Cortex of kidney (tissue), 1 donor: ENCODE data around the gene FAM72C.
"Not testable (repeated sequence)": the region's sequence is repeated elsewhere in the genome, so short reads cannot be mapped to it uniquely, and the experiment has no call there.

ENCODE experiments used
- DNase-seq: peaks from one replicate; lab custom pipeline; 2025; lab: John Stamatoyannopoulos, UW

The FAM72C gene

DNA sequence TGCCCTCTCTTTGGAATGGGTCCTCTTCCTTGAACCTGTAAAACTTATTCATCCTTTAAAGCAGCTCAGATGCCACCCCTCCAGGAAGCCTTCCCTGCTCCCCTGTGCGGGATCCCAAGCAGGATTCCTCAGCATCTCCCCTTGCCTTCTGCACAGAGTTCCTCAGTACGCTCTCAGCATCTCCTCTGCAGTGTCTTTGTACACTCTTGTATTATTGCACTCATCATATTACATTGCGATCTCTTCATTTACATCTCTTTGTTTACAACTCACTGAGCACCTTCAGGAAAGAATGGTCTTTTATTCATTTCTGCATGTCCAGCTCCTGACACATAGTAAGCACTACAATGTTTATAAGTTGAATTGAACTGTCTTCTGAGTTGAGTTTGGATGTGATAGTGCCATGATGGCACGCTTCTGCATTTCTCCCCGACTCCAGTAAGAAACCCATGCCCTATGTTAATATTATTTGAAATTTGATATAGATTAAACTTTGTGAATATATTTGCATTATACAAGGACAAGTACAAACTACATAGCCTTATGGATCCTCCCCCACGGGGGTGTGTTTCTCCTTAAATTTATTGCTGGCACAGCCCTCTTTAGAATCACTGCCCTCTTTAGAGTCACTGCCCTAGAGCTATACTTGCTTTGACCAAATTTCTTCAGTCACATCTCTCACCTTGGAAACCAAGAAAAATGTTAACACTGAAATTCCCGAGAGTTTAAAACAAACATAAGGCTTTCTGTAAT is 13.1 kb upstream of the FAM72C start:
- not testable (repeated sequence) for DNase-seq

DNA sequence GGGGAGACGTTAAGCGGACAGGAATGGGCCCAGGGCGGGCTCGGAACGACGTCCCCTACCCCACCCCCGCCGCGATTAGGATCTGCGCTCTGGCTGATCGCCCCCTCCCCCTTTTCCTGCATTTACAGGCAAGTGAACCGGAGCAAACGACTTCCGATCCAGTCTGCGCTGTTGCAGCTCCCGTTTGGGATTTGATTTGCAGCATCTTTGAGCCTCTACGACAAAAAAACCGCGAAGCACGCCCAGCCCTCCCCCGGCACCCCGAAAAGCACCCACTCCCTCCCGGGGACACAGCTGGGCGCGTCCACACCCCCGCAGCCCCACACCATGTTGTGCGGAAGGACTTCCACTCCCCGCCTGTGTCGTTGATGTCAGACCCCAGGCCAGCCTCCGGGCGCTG is 2.6 kb upstream of the FAM72C start:
- not testable (repeated sequence) for DNase-seq

DNA sequence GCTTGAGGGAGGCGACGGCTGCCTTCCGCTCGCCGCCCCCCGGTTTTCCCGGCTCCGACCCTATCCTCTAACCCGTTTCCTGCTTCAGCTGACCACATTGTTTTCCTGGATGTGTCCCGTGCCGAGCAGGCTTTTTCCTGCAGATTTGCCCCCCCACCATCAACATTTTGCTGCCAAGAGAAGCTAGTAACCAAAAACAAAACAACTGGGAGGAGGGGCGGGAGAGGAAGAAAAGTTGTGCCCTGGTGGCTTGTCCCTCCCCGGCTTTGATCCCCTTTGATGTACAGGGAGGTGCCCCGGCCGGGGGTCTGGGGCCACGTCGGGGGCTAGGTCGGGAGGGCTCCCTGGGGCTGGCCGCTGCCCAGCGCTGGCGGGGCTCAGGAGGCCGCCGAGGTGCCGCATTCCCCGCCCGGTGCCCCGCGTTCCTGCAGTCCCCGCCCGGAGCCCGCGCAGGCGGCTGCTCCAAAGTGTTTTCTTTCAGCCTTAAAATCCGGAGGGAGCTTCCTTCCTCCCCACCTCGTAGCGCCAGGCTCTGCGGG is 2.2 kb upstream of the FAM72C start:
- DNase-seq: not testable (repeated sequence)

DNA sequence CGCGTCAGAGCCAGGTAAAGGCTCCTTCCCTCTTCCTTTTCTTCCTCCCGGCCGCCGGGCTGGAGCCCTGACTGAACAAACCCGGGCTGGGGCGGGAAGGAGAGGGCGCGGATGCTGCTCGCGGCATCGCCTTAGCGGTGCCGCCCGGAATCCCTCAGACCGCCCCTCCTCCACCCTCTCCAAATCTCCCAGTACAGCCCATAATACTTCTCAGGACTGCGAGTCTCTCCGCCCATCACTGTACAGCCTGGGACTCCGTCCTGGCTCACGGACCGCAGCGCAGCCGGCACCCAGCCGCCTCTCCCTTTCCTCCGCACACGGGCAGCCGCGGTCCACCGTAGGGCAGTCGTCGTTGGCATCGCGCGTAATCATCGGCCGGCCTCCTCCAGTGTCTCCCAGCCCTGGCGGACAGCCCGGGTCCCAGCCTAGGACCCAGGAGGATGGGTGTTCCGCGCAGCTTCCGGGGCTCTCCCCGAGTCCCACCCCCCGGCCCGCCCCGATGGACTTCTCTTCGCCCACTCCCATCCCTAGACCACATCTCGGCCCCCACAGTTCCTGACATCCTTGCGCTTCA is 1.1 kb upstream of the FAM72C start:
- DNase-seq: not testable (repeated sequence)

DNA sequence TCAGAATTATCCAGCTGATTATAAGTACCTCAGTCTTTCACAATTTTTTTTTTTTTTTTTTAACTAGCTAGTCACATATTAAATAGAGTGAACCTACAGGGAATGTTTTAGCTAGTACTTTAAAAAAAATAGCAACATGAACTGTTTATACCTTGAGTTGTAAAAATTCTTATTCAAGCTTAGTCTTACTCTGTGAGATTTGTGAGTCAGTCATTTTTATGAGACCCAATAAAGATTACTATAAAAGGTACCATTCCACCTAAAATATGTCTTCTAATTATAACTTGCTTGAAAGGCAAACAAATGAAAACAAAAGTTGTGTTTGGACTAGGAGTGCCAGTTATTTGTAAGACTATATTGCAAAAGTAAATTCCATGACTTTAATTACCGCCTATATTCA is 5.9 kb downstream of the FAM72C start:
- DNase-seq: not testable (repeated sequence)

DNA sequence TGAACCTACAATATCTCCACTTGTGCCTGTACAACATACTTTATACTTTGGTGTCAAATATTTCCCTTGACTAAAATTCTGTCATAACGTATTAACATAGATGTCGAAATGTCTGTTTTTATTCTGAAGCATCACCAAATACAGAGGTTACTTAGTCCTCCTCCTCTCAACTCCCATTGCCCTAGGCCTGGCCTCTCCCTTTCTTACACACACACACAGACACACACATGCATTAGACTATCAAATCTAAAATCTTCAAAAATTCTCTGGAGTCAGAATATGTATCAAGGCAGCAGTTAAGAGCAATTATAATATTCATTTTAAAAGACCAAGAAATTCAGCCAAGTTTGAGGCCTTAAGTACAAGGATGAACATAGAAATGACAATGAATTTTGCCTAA is 7.5 kb downstream of the FAM72C start:
- not testable (repeated sequence) for DNase-seq

DNA sequence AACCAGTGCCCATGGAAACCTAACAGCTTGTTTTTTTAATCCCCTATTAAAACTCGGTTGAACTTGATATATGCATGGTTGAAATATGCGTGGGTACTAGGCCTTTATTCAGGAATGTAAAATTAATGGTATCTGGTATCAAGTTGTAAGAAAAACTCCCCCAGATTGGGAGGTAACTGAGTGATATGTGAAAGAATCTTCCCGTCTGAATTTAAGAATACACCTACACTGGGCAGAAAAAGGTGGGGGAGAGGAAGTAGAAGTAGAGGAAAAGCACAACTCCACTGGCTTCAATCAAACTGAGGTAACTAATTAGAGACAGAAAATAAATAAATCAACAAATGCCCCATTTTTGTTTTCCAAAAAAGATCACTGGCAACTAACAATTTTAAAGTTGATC is 15.9 kb downstream of the FAM72C start:
- not testable (repeated sequence) for DNase-seq

DNA sequence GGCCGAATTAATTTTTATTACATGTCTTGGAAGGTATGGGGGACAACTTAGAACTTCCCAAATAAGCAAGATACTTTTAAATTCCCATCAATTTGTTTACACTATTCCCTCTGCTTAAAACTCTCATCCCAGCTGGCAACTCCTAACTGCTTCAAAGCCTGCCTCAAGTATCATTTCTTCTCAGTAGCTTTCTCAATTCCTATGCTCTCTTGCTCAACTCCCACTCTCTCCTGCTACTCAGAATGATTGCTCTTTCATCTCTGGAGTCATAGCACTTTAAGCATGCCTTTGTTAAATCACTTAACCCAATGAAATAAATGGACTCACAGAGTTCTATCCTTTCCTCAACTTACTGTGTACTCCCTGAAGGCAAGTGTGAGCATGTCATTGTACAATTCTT is 18.9 kb downstream of the FAM72C start:
- DNase-seq: not testable (repeated sequence)

DNA sequence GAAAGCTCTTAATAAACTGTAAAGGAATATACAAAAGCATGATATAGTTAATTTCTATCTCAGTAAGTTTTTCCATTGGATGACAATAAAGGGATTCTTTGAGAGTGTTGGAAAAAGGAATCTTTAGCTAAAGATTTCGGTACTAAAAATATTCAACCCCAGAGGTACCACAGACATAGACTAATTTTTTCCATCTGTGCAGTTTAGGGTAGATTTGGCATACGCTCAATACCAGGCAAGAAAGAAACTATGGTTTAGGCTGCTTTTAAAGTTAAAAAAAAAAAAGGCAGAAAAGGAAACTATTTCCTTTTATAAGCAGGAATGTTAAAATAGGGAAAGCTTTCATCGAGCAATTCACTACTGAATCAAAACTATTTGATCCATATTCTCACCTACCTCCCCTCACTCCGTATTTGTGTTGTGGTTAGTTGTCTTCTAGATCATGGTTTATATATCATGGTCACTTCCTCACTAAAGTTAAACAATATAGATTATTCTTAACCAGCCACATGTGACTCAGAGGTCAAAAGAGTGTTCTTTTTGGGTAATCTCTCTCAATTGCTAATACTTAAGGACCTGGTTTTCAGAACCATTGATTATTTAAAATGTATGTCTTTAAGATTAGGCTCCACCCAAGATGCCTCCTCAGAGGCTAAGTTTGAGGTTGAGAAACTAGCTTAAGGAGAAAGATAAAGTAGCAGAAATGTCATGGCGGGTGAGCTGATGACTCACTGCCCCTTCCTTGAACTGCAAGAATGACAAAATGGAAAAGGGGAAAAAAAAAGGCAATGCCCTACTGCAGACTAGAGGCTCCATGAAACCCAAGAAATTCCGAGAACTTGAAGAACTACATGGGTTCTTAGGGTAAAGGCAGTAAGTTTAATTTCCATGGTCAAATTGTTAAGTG is 20.0 kb downstream of the FAM72C start:
- not testable (repeated sequence) for DNase-seq

DNA sequence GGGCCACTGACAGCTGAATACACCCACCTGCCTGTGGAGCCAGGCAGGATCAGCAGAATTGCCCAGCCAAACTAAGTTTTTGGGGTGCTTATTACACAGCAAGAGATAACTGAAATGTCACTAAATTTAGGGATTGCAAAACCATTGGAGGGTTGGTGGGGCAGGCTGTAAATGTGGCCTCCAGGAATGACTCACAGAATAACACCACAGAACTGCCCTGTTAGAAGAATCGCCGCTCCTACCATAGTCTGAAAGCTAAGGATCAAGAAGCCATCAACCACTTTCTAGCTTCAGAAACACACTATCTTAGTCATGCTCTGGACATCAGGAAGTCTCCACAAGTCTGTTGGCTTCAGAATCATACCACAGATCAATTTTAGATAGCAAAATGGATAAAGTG is 24.0 kb downstream of the FAM72C start:
- DNase-seq: not testable (repeated sequence)

DNA sequence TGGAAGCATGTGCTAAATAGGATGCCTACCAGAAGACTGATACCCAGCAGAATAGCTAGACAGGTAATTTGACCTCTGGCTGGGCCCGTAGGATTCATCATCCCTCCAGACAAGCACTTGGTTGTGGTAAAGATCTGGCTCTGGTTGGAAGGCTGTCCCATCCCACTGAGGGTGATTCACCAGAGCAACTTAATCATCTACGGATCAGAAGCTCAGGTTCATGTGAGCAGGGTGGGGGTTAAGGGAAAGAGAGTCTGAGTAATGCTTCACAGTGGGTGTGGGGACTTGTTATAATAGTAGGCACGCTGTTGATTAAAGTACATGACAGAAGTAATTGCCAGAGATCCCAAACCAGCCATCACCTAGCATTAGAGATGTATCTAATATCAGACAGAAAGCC is 26.5 kb downstream of the FAM72C start:
- not testable (repeated sequence) for DNase-seq

DNA sequence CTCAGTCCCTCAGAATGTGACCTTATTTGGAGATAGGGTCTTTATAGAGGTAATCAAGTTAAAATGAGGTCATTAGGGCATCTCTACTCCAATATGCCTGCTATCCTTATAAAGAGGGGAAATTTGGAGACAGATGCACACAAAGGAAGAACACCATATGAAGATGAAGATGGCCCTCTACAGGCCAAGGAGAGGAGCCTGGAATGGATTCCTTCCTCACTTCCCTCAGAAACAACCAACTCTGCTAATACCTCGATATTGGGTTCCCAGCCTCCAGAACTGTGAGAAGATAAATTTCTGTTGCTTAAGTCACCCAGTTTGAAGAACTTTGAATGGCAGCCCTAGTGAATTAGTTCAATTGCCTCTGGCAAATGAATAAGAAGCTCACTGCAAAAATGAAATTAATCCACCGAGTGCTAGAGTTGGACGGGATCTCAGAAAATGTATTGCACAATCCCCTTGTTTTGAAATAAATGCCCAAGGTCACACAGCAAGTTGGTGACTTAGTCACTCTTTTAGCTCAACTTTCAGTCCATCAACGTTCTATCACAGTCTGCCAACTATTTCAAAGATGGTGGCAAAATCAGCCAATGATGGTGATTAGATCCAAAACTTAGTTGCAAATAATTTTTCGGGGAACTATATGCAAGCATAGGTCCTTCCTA is 27.1 kb downstream of the FAM72C start:
- DNase-seq: not testable (repeated sequence)

DNA sequence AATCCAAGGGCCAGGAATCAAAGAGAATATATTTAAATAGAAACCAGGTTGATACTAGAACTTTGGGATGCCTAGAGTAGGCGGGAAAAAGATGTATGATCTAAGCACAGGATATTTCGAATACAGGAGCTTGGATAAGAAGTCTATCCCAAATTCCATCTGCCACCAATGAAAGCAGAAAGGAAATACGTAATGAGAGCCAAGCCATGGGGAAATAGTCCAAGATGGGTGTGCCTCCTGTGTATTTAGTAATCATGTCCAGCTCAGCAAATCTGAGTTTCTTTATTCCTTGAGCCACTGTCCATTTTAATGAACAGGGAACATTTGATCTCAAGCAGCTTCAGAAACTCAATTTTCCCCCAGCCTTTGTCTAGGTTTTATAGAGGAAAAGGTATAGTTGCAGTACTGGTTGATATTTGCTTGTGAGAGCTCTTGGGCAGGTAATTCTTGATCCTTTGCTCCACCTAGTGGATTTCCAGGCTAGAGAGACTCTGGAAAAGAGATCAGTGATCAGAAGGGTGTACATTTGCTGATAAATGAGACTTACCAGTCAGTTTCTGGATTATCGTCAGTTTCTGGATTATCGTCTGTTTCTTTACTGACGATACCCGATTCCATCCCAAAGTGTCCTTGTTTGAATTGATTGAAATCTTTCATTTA is 28.3 kb downstream of the FAM72C start:
- not testable (repeated sequence) for DNase-seq

DNA sequence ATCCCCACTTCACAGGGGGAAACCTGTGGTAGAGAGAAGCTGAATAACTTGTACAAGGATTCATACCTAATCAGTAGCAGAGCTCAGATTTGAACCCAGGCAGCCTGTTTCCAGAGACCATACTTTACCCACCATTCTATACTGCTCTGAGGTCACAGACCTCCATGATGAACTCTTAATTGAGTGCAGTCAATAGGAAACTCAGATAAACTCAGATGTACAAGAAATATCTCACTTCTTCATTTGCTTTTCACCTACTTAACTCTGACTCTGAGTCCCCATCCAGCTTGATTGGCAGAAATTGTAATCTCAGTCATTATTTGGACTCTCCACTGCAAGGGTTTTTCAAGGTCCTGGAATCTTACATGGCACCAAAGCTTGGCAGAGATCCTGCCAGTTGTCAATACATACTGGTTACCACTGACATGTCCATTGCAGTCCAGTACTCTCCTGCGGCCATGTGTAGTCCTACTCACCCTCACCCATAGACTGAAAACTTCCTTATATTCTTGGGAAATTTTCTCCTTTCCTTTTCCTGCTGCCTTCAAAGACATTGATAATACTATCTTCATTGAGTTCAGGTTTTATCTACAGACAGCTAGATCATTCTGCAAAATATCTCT is 29.4 kb downstream of the FAM72C start:
- DNase-seq: not testable (repeated sequence)

DNA sequence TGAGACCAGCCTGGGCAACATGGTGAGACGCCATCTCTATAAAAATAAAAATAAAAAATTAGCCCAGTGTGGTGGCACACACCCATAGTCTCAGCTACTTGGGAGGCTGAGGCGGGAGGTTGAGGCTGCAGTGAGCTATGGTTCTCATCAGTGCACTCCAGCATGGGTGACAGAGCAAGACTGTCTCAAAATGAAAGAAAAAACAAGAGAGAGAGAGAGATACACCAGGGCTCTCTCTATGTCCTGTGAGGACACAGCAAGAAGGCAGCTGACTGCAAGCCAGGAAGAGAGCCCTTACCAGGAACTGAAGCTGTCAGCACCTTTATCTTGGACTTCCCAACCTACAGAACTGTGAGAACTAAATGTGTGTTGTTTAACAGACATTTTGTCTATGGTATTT is 32.1 kb downstream of the FAM72C start:
- not testable (repeated sequence) for DNase-seq

DNA sequence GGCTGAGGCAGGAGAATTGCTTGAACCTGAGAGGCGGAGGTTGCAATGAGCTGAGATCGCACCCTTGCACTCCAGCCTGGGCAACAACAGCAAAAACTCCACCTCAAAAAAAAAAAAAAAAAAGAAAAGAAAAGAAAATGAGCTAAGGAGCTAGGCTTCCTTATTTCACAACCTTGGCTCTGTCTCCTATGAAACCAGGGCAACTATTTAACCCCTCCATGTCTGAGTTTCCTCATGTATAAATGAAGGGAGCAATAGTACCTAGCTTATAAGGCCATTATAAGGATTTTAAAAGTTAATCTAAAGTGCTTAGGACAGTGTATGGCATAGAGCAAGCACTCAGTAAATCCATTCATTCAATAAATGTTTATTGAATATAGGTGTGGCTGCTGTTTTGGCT is 32.9 kb downstream of the FAM72C start:
- DNase-seq: not testable (repeated sequence)

DNA sequence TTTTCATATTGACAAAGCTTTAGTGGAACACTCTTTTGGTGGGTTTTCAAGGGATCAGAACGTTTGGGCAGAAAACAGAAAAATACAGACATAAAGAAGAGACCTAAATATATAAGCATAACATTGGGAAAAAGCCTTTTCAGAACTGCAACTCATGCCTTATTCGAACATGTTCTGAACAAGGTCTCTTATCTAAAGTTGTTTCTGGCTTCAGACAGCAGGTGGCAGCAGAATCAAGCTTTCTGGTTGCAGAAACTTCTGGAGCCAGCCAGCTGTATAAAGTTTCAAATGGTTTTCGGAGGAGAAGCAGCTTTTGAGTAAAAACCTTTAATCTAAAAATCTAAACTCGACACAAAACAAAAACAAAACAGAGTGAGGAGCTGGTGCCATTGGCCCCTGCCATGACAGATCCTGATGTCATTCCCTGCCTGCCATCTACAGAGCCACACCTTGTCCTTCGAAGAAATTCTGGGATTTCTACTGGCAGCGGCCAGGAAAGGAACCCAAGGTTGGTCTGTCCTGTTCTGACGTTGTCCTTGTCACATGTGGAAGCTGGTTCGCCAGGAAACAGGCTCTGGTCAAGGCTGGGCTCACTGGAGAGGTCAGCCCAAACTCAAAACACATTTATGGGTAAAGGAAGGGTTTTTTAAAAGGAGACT is 35.2 kb downstream of the FAM72C start:
- not testable (repeated sequence) for DNase-seq

DNA sequence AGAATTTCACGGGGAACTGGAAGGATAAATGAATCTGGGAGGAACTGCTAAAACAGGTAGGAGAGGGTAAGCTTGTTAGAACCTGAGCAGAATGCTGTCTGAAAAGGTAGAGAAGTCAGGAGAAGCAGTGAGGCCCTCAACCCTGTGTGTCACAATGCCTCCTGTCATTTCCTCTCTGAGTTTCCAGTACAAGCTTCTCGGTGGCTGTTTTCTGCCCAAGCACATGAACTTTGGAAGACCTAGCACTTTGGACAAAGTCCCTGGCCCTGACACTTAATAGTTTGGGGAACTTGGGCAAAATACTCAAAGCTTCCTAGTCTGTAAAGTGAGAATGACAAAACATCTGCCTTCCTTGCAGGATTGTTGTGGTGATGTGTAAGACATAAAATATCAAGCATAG is 52.7 kb downstream of the FAM72C start:
- DNase-seq: not testable (repeated sequence)

DNA sequence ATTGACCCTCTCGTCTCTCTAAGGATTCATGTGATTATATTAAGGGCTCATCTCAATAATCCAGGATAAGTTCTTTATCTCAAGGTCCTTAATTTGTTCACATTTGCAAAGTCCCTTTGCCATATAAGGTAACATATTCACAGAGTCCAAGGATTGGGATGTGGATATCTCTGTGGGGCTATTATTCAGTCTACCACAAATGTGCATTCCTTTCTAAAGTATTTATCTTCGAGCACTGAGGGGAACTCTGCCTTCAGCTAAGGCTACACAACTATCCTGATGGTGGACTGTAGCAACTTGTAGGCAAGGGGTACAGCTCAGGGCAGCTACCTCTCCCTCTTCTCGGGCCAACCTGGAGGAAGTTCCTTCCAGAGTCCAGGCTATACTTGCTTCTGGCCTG is 53.2 kb downstream of the FAM72C start:
- DNase-seq: not testable (repeated sequence)

DNA sequence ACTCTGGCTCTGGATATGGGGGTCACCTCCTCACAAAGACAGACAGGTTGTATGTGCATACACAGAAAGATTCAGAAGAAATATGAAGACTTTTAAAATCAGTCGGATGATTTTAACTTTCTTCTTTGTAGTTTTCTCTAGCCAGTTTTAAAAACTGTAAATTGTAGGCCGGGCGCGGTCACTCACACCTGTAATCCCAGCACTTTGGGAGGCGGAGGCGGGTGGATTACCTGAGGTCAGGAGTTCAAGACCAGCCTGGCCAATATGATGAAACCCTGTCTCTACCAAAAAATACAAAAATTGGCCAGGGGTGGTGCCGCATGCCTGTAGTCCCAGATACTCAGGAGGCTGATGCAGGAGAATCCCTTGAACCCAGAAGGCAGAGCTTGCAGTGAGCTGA is 58.1 kb downstream of the FAM72C start:
- not testable (repeated sequence) for DNase-seq
